ENCODE results near the gene RNF123. TPM values are rescaled to one million over a fixed set of nuclear protein-coding genes. Genes with fewer than 3 reads are reported as not detected.

Gene RNF123
- total RNA-seq, 1 donor from 2014 or later = 45.3 TPM

DNA sequence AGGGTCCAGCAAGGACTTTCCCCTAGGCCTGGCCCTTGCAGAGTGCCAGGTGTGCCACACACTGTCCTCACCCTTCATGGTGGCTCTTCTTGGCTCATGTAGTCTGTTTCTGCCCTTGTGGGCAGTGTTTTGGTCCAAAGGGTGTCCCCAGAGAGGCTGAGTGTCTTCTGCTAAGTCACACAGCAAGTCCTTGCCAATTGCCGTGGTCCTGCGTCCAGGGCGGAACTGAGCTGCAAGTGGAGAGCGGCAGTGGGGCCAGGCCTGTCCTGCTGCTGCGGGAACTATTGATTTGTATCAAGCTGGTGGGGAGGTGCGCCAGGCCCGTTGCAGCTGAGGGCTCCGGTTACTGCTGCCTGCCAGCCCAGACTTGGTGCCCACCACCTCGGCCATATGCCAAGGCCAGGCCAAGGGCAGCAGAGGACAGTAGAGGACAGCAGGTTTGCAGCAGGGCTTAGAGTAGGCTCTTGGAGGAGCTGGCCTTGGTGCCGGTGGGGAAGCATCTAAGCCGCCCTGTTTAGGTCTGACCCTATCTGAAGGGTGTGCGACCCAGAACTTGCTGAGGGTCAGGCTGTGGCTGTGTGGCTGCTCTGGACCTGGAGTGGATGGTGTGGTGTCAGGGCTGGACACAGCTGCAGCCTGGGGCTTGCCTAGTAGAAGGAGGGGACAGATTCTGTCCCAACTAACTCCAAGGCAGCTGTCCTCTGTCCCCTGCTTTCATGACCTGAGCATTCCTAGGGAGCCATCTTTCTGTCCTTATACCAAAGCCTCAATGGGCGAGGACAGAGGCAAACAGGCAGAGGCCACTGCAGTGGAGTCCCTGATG is 25.6 kb downstream of the RNF123 start:
- intact Hi-C loops (cut with micrococcal nuclease) = no loop called here
- DNase-seq = no peak
- no peak for ATAC-seq

DNA sequence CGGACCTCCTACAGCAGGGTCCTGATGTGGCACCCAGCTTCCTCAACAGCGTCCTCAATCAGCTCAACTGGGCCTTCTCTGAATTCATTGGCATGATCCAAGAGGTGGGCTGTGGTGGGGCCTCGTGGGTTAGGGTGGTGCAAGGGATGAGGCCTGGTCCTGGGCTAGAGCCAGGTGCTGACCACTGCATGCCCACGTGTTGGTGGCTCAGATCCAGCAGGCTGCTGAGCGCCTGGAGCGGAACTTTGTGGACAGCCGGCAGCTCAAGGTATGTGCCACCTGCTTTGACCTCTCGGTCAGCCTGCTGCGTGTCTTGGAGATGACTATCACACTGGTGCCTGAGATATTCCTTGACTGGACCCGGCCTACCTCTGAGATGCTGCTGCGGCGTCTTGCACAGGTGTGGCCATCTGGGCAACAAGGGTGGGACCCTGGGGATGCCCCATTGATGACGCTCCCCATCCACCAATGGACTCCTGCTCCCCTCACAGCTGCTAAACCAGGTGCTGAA is 26.3 kb downstream of the RNF123 start:
- no peak for ATAC-seq
- intact Hi-C loops (cut with micrococcal nuclease) = no loop called here
- DNase-seq = peak; percentile 20

DNA sequence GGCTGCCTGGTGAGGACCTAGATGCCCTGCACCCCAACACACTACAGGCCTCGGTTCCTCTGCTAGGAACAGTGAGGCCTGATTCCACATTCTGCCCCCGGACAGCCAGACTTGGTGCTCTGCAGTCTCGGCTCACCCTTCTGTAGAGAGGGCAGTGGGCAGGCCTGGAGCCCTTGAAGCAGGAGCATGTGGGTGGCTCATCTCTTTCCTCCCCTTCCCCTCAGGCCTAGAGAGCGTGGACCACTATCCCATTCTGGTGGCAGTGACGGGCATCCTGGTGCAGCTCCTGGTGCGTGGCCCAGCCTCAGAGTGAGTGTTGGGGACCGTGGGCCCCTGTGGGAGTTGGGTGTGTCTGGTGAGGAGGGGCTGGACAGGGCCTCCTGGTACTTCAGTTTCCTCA is 26.8 kb downstream of the RNF123 start:
- intact Hi-C loops (cut with micrococcal nuclease) = no loop called here
- ATAC-seq (no peak), DNase-seq (no peak)

DNA sequence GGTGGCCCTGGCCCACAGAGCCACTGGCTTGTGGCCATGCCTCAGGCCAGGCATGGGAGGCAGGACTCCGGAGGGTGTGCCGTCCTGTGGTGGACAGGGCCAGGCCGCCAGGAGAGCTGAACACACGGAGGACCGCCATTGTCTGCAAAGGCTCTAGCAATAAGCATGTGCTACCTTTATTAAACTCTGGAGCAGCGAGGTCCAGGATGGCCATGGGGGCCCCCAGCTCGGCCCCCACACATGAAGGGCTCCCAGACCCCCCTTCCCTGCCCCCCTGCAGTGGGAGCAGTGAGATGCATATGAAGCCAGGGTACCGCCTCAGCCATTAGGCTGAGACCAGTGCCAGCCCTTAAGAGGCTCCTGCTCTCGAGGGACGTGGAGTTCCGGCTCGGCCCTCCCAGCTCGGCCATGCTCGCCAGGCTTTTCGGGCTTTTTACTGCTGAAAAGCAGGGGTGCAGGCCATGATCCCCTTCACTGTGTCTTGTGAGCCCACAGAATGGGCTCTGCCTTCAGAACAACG is 27.4 kb downstream of the RNF123 start:
- ATAC-seq (no peak), DNase-seq (peak; percentile 25)
- intact Hi-C loops (cut with micrococcal nuclease) = no loop called here

DNA sequence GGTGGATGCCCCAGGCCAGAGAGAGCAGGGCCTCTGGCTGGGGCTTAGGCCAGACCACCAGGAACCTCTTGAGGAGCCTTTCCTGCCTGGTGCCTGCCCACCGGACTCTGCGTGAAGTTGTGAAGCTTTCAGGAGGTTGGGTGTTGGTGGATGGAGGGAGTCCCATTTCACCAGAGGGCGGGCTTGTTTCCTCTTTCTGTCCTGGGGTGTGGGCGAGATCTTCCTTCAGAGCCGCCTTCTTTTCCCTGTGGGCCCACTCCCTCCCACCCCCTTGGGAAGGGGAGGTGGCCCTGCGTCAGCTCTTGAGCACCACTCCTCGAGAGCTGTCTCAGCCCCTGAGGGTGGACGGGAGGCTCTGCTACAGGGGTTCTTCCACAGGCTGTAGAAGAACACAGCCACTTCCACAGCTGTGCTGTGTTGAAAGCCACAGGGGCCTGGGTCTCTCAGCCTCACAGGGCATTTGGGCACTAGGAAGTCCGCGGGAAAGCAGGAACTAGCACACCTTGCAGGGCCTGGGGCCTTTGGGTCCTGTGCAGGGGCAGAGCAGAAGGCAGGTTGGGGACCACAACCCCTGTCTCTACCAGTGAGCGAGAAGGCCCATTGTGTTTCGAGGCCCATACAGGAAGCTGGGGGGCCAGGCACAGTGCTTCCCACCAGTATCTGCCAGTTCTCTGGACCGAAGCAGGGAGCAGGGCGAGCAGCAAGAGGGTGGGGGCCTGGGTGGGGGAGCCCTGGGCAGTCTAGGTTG is 28.0 kb downstream of the RNF123 start:
- ATAC-seq (no peak), DNase-seq (no peak)
- intact Hi-C loops (cut with micrococcal nuclease) = no loop called here

DNA sequence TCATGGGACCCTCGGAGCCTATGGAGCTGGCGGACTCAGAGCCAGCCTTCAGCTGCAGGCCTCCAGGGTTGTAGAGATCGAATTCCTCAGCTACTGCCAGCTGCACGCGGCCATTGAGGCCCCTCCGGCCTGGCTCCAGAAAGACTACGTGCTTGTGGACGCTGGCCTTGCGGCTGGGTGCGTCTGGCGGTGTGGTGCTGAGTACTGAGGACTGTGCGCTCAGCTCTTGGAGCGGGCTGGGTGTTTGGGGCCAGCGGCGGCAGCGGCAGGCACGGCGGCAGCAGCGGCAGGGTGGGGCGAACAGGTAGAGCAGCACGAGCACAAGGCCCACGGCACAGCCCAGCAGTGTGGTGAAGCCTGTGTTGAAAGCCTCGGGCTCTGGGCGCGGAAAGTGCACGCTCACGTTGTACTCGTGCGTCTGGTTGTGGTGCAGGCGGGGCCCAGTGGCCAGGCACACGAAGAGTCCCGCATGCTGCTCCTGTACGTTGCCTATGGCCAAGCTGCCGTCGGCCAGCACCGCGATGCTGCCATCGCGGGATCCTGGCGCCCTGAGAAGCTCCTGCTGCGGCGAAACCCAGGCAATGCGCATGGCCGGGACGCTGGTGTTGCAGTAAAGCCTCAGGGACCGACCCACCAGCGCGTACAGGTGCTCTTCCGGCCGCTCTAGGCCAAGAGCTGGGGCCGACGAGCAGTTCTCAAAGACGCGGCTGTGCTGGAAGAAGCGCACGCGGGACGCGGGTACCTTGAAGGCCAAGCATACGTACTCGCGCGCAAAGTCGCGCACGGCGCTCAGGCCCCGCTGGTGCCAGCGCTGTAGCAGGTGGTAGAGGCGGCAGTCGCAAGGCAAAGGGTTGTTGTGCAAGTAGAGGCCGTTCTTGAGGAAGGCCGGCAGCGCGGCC is 28.9 kb downstream of the RNF123 start:
- ATAC-seq (no peak), DNase-seq (no peak)
- intact Hi-C loops (cut with micrococcal nuclease) = no loop called here

DNA sequence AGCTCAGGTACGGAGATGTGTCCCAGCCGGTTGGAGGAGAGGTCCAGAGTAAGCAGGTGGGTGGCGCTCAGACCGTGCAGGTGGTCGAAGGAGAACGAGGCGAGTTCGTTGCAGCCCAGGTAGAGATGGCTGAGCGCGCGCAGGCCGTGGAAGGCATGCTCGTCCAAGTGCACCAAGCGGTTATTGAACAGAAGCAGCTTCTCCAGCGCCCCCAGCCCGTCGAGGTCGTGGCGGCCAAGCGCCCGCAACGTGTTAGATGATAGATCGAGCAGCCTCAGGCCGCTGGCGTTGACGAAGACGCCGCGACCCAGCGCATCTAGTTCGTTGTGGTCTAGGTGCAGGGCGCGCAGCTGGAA is 29.5 kb downstream of the RNF123 start:
- intact Hi-C loops (cut with micrococcal nuclease) = no loop called here
- DNase-seq = no peak
- no peak for ATAC-seq

DNA sequence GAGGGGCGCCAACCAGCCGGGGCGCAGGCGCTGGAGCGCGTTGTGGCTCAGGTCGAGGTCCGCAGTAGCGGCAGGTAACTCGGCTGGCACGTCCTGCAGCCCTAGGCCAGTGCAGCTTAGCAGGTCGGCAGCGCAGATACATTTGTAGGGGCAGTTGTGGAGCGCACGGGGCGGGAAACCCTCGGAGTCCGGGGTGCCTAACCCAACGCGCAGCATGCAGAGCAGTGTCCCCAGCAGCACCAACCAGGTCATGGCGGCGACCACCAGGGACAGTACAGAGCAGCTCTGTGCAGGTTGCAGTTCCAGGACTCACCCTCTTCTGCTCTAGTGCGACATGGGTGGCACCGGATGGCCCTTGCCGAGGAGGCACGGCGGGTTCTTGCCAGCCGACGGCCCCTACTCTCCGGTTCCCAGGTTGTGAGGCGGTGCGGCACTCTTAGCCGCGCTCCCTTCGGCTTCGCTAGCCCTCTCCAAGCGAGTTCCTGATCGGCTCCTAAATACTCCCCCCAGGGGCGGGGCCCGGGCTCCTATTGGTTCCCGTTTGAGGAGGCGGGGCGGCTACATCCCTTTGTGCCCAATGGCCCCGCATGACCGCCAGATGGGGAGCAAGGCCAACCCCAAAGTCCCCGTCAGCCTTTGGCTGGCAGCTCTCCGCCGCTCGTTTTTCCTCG is 30.0 kb downstream of the RNF123 start, which contains the start of gene AMIGO3:
TSS of gene AMIGO3 (minus strand) at position 471 of the 671 bp plus-strand sequence. CDS start at position 252, 219 bp downstream.
- DNase-seq = peak; percentile 98
- peak; percentile 78 for ATAC-seq
- intact Hi-C loops (cut with micrococcal nuclease) = no loop called here

DNA sequence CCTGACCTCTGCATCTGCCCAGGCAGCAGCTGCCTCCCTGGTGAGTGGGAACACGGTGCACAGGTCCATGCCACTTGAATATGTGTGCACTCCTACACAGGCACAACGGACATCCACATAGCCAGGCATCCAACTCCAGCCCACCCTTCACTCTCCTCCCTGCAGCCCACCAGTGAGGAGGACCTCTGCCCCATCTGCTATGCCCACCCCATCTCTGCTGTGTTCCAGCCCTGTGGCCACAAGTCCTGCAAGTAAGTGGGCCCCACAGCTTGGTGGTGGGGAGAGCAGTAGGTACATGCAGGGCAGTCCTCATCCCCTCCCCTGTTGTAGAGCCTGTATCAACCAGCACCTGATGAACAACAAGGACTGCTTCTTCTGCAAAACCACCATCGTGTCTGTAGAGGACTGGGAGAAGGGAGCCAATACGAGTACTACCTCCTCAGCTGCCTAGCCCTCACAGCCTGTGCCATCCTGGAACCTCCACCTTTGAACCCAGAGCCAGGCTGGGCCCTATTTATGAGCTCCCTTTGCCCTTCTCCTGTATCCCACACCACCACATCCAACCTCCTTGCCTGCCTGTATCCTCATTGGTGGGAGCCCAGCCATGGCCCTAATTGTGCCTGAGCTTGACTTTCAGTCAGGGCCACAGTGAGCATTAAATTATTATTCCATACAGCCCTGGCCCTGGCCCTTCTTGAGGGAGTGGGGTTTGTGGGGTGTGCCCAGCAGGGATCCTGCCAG is 31.7 kb downstream of the RNF123 start:
- DNase-seq = no peak
- intact Hi-C loops (cut with micrococcal nuclease) = no loop called here

DNA sequence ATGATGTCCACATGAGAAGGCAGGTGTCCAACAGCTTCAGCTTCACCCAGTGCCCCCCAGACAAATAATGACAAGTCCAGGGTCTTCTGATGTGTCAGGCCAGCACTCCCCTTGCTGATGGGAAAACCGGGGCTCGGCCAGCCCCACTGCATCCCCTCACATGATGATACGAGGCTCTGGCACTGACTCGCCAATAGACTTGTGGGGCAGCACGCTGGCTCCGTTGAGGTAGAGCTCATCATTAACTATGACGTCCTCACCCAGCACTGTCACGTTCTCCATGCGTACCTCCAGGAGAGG is 32.2 kb downstream of the RNF123 start:
- no peak for ATAC-seq
- DNase-seq = no peak
- intact Hi-C loops (cut with micrococcal nuclease) = no loop called here

More for the DNA sequence above, 31.7 kb downstream of the RNF123 start:
- ATAC-seq = no peak

DNA sequence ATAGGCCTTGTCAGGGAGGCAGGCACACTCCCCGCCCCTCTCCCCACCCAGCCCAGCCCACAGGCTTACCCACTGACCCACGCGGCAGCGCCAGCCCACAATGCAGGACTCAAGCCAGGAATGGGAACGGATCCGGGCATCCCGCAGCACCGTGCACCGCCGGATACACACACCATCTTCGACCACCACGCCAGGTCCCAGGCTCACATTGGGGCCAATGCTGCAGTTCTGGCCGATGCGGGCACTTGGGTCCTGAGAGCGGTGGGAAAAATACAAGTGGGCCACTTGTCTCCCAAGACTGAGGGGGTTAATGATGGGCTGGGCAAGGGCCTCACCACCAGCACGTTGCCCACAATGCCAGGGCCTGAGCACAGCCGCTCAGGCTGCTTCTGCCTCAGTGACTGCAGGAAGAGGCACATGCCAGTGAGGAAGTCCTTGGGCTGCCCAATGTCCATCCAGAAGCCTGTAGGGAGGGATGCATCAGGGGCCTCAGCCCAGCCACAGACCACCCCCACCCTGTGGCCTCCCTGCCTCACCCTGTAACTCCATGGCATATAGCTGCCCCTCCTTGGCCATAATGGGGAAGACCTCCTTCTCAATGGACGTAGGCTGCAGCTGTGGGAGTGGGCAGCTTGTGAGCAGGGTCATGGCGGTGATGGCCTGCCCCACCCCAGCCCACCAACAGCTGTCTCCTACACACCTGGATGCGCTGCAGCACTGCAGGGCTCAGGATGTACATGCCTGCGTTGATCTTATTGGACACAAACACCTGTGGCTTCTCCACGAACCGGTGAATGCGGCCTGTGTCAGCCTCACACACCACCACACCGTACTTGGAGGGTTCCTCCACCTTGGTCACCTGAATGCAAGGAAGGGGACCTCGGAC is 32.8 kb downstream of the RNF123 start:
- no peak for DNase-seq
- intact Hi-C loops (cut with micrococcal nuclease) = no loop called here
- ATAC-seq = no peak

DNA sequence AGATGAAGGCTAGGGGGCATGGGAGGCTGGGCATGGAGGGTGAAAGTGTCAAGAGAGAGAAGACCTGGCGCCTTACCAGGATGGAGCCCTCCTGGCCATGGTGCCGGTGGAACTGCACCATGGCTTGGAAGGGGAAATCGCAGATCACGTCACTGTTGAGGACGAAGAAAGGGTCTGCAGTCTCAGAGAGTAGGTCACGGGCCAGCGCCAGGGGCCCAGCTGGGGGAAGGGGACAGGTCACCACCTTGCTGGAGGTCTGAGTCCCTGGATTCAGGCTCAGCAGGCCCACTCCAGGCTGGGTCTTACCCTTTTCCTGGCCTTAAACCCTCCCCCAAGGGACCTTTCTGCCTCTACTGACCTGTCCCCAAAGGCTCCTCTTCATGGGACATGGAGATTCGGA is 33.5 kb downstream of the RNF123 start:
- DNase-seq (no peak), ATAC-seq (no peak)
- intact Hi-C loops (cut with micrococcal nuclease) = no loop called here

DNA sequence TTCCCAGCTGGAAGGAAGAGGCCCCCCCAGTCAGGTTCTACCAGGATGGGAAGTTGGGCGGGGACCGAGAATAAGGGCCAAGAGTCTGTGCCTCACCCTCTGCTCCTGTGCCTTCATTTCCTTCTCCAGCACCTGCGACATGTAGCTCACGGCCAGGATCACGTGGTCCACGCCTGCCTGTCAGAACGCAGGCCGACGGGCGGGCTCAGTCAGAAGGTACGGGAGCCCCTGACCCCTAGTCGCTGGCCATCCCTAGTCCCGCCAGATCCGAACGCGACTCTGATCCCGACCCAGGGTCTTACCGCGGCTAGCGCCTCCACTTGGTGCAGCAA is 33.9 kb downstream of the RNF123 start:
- peak; percentile 13 for ATAC-seq
- DNase-seq = peak; percentile 72
- intact Hi-C loops (cut with micrococcal nuclease) = no loop called here

DNA sequence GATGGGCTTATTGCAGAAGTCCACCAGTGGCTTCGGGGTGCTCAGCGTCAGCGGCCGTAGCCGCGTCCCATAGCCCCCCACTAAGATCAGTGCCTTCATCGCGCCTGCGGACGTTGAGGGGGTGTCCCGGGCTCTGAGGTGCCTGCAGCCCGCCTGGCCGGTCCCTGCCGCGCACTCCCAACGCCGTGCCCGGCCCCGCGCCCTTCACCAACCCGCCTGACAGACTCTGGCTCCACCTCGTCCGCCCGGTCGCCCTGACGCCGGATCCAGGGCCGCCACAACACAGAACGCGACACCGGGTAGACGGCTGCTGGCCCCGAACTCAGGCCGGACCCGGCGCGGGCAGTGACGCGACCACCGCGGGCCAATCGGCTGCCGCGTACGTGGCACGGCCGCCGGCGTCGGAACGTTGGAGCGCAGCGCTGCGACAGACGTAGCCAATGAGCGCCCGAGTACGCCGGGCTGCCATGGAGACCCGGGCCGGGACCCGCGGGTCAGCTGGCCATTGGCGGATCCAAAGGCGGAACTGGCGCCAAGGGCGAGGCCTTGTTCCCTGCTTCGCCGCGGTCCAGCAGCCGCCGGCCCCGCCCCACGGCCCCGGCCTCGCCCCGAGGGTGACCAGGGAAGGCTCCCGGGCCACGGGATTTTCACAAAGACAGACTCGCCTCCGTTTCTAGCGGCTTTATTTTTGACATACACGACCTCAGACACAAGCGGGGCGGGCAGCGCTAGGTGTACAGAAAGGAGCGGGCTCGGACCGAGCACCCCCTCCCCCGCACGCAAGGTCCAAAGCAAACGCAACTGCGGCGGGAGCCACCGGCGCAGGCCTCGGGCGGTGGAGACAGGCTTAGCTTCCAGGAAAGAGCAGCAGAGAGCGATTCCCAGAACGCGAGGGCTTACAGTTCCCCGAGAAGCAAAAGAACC is 34.5 kb downstream of the RNF123 start, which contains the start of gene GMPPB:
TSS of gene GMPPB (minus strand) at position 324 of the 924 bp plus-strand sequence. CDS start at position 99, 225 bp downstream.
- intact Hi-C loops (cut with micrococcal nuclease) = no loop called here
- peak; percentile 89 for ATAC-seq
- DNase-seq = peak; percentile 99

DNA sequence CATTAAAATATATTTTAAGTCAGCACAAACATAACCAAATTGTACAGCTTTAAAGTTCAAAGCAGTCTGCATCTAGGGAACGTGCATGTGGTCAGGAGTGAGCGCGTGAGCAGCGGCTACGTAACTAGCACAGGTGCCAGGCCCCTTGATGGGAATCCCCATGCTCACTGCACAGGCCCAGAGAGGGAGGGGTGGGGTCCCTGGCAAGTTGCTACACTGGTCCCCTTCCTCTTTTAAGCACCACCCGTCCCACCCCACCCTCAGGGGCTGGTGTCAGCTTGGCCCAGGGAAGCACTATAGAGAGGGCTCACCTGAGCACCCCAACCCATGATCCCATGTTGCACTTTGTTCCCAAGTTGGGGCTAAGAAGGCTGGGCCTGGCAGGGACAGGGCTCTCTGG is 35.2 kb downstream of the RNF123 start:
- DNase-seq = no peak
- no peak for ATAC-seq
- intact Hi-C loops (cut with micrococcal nuclease) = no loop called here

Data from left ventricle myocardium superior (tissue), 1 donor.